ENCODE results near the gene PRUNE1.

DNA sequence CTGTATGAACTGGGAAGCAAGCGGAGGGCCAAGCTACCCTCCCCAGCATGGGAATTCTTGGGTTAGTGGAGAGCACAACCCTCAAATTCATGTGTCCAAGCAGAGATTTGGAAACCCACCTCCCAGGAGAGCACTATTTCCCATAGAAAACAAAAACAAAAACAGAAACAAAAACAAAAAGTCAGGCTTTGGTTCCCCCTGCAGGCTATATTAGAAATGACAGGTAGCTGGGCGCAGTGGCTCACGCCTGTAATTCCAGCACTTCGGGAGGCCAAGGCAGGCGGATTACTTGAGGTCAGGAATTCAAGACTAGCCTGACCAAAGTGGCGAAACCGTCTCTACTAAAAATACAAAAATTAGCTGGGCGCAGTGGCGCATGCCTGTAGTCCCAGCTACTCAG lies 12.4 kb upstream of the PRUNE1 start:
- TF ChIP-seq CTCF (IDR thresholded peaks at IDR 0.05; ENCODE audit: poor library complexity) = peak; percentile 88
- TF ChIP-seq EZH2 (IDR thresholded peaks at IDR 0.05; ENCODE audit: borderline replicate concordance) = no peak
